K562 (cell line): ENCODE measurements around the gene PTGES3L. TPM values are rescaled to one million over a fixed set of nuclear protein-coding genes. Genes with fewer than 3 reads are reported as not detected.

ENCODE experiments used
- ATAC-seq: fragments of 200-7000 bp; cut with Tn5 transposase; 3 replicates; pipeline ENCODE4 v1.9.1; 2020; ENCODE audit warnings: moderate library complexity
- BruUV-seq: library from RNA; stranded (reverse); fragments of 400-500 nt; replicated peaks from 2 replicates; lab custom pipeline; 2021; lab: Mats Ljungman, UMichigan
- CTCF ChIA-PET: fragments of 300-600 bp; formaldehyde crosslinking; extraction: SDS; loops from one replicate; lab custom pipeline; 2021; ENCODE audit warnings: low intra/inter-chr PET ratio; lab: Yijun Ruan, JAX
- POLR2A ChIA-PET: fragments of 300-600, 350-650 bp; sonication (Branson Sonifier 250); formaldehyde crosslinking; extraction: SDS; loops from one replicate; lab custom pipeline; 2021; ENCODE audit warnings: antibody characterized with exemption, inconsistent platforms; lab: Yijun Ruan, JAX
- DNase-seq, 4 experiments: peaks; one replicate each; pipeline versions ENCODE4 v3.0.0 to v3.0.0-alpha.2; 2011 to 2018; ENCODE audit warnings: low spot score in 3 of 4, mixed read lengths in 3 of 4; ENCODE audit errors: extremely low read depth in 1 of 4
- FAIRE-seq: peaks from 2 replicates; lab custom pipeline; 2011; peaks lifted over from hg19 to GRCh38; lab: Jason Lieb, UNC
- H2AFZ ChIP-seq: 2 replicates; pipeline ENCODE4 v1.6.0; 2011; ENCODE audit warnings: low read depth, low read length, control low read depth, inconsistent platforms
- H3K27ac ChIP-seq: fragments of 200-600 bp; 3 replicates; pipeline ENCODE4 v1.8.0; 2011; ENCODE audit warnings: low read depth, mild to moderate bottlenecking, control low read depth, inconsistent platforms, low read length, moderate library complexity, mixed read lengths; ENCODE audit errors: extremely low read depth
- H3K27me3 ChIP-seq, 2 experiments: fragments of 300-600 bp in 1 of 2; 2 replicates in 1 of 2; 3 replicates in 1 of 2; pipeline versions ENCODE4 v1.6.0 to v1.8.0; 2011; ENCODE audit warnings: inconsistent platforms in 2 of 2, low read length in 2 of 2, mild to moderate bottlenecking in 1 of 2, mixed read lengths in 1 of 2, moderate library complexity in 1 of 2; ENCODE audit not compliant: control insufficient read depth in 2 of 2, insufficient read depth in 2 of 2
- H3K36me3 ChIP-seq: fragments of 300-600 bp; 3 replicates; pipeline ENCODE4 v1.8.0; 2011; ENCODE audit warnings: mild to moderate bottlenecking, low read length, inconsistent platforms; ENCODE audit not compliant: control insufficient read depth, insufficient read depth
- H3K4me1 ChIP-seq, 2 experiments: fragments of 200-600 bp in 1 of 2; replicated peaks in 1 of 2; 2 replicates in 1 of 2; 3 replicates in 1 of 2; pipeline versions ENCODE4 v1.5.1 to v1.8.0; 2011; ENCODE audit warnings: inconsistent platforms in 2 of 2, low read length in 2 of 2, mild to moderate bottlenecking in 1 of 2, mixed read lengths in 1 of 2, moderate library complexity in 1 of 2; ENCODE audit not compliant: control insufficient read depth in 2 of 2, insufficient read depth in 2 of 2
- H3K4me2 ChIP-seq: 2 replicates; pipeline ENCODE4 v1.6.1; 2011; ENCODE audit warnings: low read length, control low read depth, inconsistent platforms, mixed read lengths; ENCODE audit not compliant: insufficient read depth
- H3K4me3 ChIP-seq: fragments of 200-600 bp; sonication (generic), shearing (Covaris generic); 2 replicates; pipeline ENCODE4 v1.5.1; 2016; ENCODE audit warnings: control low read depth, inconsistent platforms
- H3K79me2 ChIP-seq: fragments of 200-600 bp; 3 replicates; pipeline ENCODE4 v1.8.0; 2011; ENCODE audit warnings: low read length, inconsistent platforms; ENCODE audit not compliant: control insufficient read depth, insufficient read depth
- H3K9ac ChIP-seq, 2 experiments: 2 replicates each; pipeline versions ENCODE4 v1.6.0 to v1.6.1; 2011; ENCODE audit warnings: low read depth in 2 of 2, low read length in 2 of 2, control low read depth in 1 of 2, inconsistent platforms in 1 of 2, mild to moderate bottlenecking in 1 of 2, mixed read lengths in 1 of 2; ENCODE audit not compliant: insufficient read depth in 1 of 2
- H3K9me1 ChIP-seq: one replicate; pipeline ENCODE4 v1.6.0; 2011; ENCODE audit warnings: inconsistent platforms, mild to moderate bottlenecking, low read length, moderate library complexity; ENCODE audit not compliant: control insufficient read depth, insufficient read depth
- H3K9me3 ChIP-seq: replicated peaks from 2 replicates; pipeline ENCODE4 v1.5.1; 2011; ENCODE audit warnings: low read depth, low read length, inconsistent platforms; ENCODE audit not compliant: control insufficient read depth, insufficient read depth
- H4K20me1 ChIP-seq: replicated peaks from 2 replicates; pipeline ENCODE4 v1.6.1; 2011; ENCODE audit warnings: low read length, inconsistent platforms, mixed read lengths; ENCODE audit not compliant: control insufficient read depth, insufficient read depth
- BDP1 ChIP-seq: IDR thresholded peaks from 3 replicates; pipeline ENCODE4 v1.6.1; 2011; ENCODE audit not compliant: insufficient read length, insufficient read depth
- CREB5 ChIP-seq: fragments of 250-450 bp; sonication (Bioruptor Pico); IDR thresholded peaks from 2 replicates; pipeline ENCODE4 v1.5.0; 2020; ENCODE audit warnings: mild to moderate bottlenecking
- DNMT1 ChIP-seq: fragments of 450-650 bp; IDR thresholded peaks from 2 replicates; pipeline ENCODE4 v1.6.1; 2016; ENCODE audit warnings: antibody characterized with exemption, mild to moderate bottlenecking
- EHMT2 ChIP-seq: fragments of 450-650 bp; IDR thresholded peaks from 2 replicates; pipeline ENCODE4 v1.6.1; 2018; ENCODE audit warnings: antibody characterized with exemption
- FOXM1 ChIP-seq, 2 experiments: fragments of 450-650 bp in 1 of 2; sonication (generic) in 1 of 2; formaldehyde crosslinking in 1 of 2; IDR thresholded peaks; 2 replicates each; pipeline versions ENCODE4 v1.6.1 to v1.9.0; 2017 to 2022; ENCODE audit warnings: low read depth in 2 of 2, mild to moderate bottlenecking in 2 of 2, missing genetic modification reagents in 1 of 2, moderate library complexity in 1 of 2
- HDAC1 ChIP-seq, 2 experiments: fragments of 450-650 bp; IDR thresholded peaks; 2 replicates each; pipeline ENCODE4 v1.6.1; 2016 to 2017; ENCODE audit warnings: inconsistent platforms in 1 of 2, mild to moderate bottlenecking in 1 of 2, moderate library complexity in 1 of 2
- NFE2L1 ChIP-seq: fragments of 450-650 bp; IDR thresholded peaks from 2 replicates; pipeline ENCODE4 v1.6.1; 2016; ENCODE audit warnings: missing genetic modification characterization, low read depth, mild to moderate bottlenecking, missing compliant biosample characterization, moderate library complexity, borderline replicate concordance
- NR4A1 ChIP-seq, 2 experiments: fragments of 250-450 bp in 1 of 2; fragments of 450-650 bp in 1 of 2; sonication (Bioruptor Pico) in 1 of 2; IDR thresholded peaks; 2 replicates each; pipeline versions ENCODE4 v1.4.0 to v1.6.1; 2016 to 2020; ENCODE audit warnings: mild to moderate bottlenecking in 2 of 2, missing compliant biosample characterization in 1 of 2, missing genetic modification characterization in 1 of 2, moderate library complexity in 1 of 2
- POLR2G ChIP-seq: fragments of 200-400 bp; formaldehyde crosslinking; IDR thresholded peaks from 2 replicates; pipeline ENCODE4 v1.6.1; 2017; ENCODE audit warnings: low read depth, mild to moderate bottlenecking, antibody characterized with exemption, low read length, moderate library complexity
- RBFOX2 ChIP-seq: fragments of 200-400 bp; formaldehyde crosslinking; IDR thresholded peaks from 2 replicates; pipeline ENCODE4 v1.6.1; 2017; ENCODE audit warnings: low read depth, mild to moderate bottlenecking, low read length, moderate library complexity
- RUNX1 ChIP-seq: sonication (generic); IDR thresholded peaks from 2 replicates; pipeline ENCODE4 v1.6.1; 2016; ENCODE audit warnings: antibody characterized with exemption, low read depth
- SIX5 ChIP-seq, 2 experiments: IDR thresholded peaks; 2 replicates each; pipeline ENCODE4 v1.6.1; 2011; ENCODE audit warnings: low read length in 2 of 2, borderline replicate concordance in 1 of 2, low read depth in 1 of 2, mild to moderate bottlenecking in 1 of 2, moderate library complexity in 1 of 2; ENCODE audit not compliant: insufficient read depth in 1 of 2
- SMARCA5 ChIP-seq: fragments of 450-650 bp; IDR thresholded peaks from 2 replicates; pipeline ENCODE4 v1.6.1; 2016
- SOX6 ChIP-seq: fragments of 450-650 bp; IDR thresholded peaks from 2 replicates; pipeline ENCODE4 v1.6.1; 2014; ENCODE audit warnings: mild to moderate bottlenecking
- ZBTB8A ChIP-seq: fragments of 450-650 bp; IDR thresholded peaks from 2 replicates; pipeline ENCODE4 v1.6.1; 2018; ENCODE audit warnings: mild to moderate bottlenecking, moderate library complexity; ENCODE audit not compliant: partially characterized antibody
- WGBS: fragments of 100-300 bp; shearing (Covaris generic); methylation state at CpG from one replicate; pipeline ENCODE4 v1.1.6; 2016; ENCODE audit warnings: low coverage, mixed read lengths; ENCODE audit not compliant: insufficient coverage; ENCODE audit errors: missing lambda C conversion rate; 5-methylcytosine and 5-hydroxymethylcytosine counted together
- in situ Hi-C: fragments of 300-500 bp; cut with MboI; formaldehyde crosslinking; loops from 4 replicates; pipeline ENCODE4 v1.15.0; 2018; ENCODE audit warnings: inconsistent platforms, mixed read lengths
- intact Hi-C: fragments of 100-400 bp; cut with micrococcal nuclease; formaldehyde crosslinking; loops from 2 replicates; pipeline ENCODE4 v1.14.2; 2022
- polyA plus RNA-seq, 8 experiments: library from polyadenylated mRNA; depleted of rRNA in 4 of 8; stranded (reverse) in 5 of 8; unstranded in 3 of 8; fragments of >200 nt; fragmentation: Nextera tagmentation in 2 of 8; fragmentation: Illumina TruSeq in 1 of 8; extraction: Ambion mirVana in 2 of 8; extraction: Trizol in 1 of 8; gene quantifications; 2 replicates each; pipeline versions ENCODE4 v1.2.1 to v1.2.3, GENCODE V29; 2011 to 2014; ENCODE audit warnings: inconsistent platforms in 1 of 8, missing spikeins in 1 of 8
- total RNA-seq, 7 experiments: library from RNA; depleted of rRNA in 6 of 7; stranded (reverse); fragments of >200 nt in 6 of 7; fragmentation: Illumina TruSeq in 2 of 7; extraction: Trizol in 2 of 7; gene quantifications; 2 replicates each; pipeline versions ENCODE4 v1.2.1 to v1.2.3, GENCODE V29; 2011 to 2021; ENCODE audit warnings: low replicate concordance in 1 of 7
- TF ChIP-seq, protein P1 (sequence below): sonication (generic); formaldehyde crosslinking; IDR thresholded peaks from 2 replicates; pipeline ENCODE4 v1.8.0; 2022; ENCODE audit warnings: missing genetic modification reagents, mild to moderate bottlenecking, moderate library complexity, borderline replicate concordance

Gene PTGES3L
- total and polyA plus RNA-seq, 9 of the 15 experiments (the other 6 are each of a cell fraction or from before 2014, with no cell fraction given), result 6.0 to 16.0 (median 9.6) TPM

DNA sequence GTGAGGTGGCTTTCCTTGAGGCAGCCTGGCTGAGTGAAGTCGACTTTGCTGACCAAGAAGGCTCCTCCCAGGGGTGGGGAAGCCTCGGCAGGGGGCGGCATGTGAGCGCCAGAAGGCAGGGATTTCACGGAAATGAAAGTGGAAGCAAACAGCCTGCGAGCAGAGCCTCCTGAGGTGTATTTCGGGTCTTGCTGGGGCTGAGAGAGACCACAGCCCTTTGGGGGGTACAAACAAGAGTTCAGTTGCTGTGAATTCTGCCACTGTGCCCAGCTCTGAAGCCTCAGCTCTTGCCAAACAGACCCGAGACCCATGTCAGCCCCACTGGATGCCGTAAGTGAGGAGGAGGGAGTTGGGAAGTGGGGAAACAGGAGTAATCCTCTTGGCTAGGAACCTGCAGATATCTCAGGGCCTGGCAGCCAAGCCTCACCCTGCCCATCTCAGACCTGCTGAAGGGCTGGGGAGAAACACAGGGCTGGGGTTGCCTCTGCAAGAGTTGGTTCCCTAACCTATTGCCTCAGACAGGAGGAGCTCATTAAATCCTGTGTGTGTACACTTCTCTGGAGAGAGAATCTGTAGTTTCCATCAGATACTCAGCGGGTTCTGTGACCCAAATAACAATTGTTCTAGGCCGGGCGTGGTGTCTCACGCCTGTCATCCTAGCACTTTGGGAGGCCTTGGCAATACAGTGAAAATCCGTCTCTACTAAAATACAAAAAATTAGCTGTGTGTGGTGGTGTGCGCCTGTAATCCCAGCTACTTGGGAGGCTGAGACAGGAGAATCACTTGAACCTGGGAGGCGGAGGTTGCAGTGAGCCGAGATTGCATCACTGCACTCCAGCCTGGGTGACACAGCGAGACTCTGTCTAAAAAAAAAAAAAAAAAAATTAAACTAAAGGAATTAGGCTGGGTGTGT is 27.0 kb upstream of the PTGES3L start, which contains the start of gene IFI35:
TSS of gene IFI35 (plus strand) at position 146 of the 913 bp plus-strand sequence. CDS start at position 310, 164 bp downstream.
- H3K4me3 ChIP-seq, result peak within 1 kb of the TSS; percentile 56
- H3K4me1 ChIP-seq, result peaks cover 11 to 22% of the 10 kb centered on the region in 2 experiments
- no peaks in the 10 kb centered on the region for H3K9me1 ChIP-seq
- peak within 1 kb of the TSS; percentile 82 for H3K27ac ChIP-seq
- DNase-seq, result peak; percentile 54 to 92 (median 70)
- WGBS, result 15% methylated on average over 15 of the region's 18 CpGs
- H3K9me3 ChIP-seq, result no peaks in the 10 kb centered on the region; the same call in 1 of the 2 replicates
- POLR2A ChIA-PET, result interaction anchor here (1.5 to 2.1 kb wide), 3 partner anchors 9 to 309 kb away, joined by 5 to 26 read pairs (median 9); partner anchors contain the start of gene RPL27
- no peaks in the 10 kb centered on the region; the same call in 2 of the 3 replicates for H3K79me2 ChIP-seq
- peaks cover 28% of the 10 kb centered on the region for H3K36me3 ChIP-seq
- H2AFZ ChIP-seq, result peak within 1 kb of the TSS; percentile 98
- ATAC-seq, result peak; percentile 92
- peak within 1 kb of the TSS; percentile 86 to 90 for H3K9ac ChIP-seq
- CTCF ChIA-PET, result interaction anchor here (0.6 to 0.8 kb wide), 3 partner anchors 13 to 332 kb away, joined by 3 to 4 read pairs (median 3); no protein-coding TSS in a partner anchor
- peak; percentile 90 for FAIRE-seq
- no peaks in the 10 kb centered on the region for H3K27me3 ChIP-seq
- H4K20me1 ChIP-seq, result peaks cover 9% of the 10 kb centered on the region; the same call in 1 of the 2 replicates
- in situ Hi-C loops (no loop called here), intact Hi-C loops (loop anchor here (1.0 kb wide), 1 partner anchor 17 kb away; no protein-coding TSS in a partner anchor)
- no TSS peak for BruUV-seq
- peak within 1 kb of the TSS; percentile 98 for H3K4me2 ChIP-seq
- peak; percentile 76 for TF ChIP-seq SMARCA5
- TF ChIP-seq EHMT2, result no peak
- TF ChIP-seq NR4A1 (CRISPR knock-in tag; IDR thresholded peaks at IDR 0.05), result no peak
- TF ChIP-seq NR4A1 (tag; IDR thresholded peaks at IDR 0.05), result no peak
- peak; percentile 59 for TF ChIP-seq POLR2G
- TF ChIP-seq SIX5 (IDR thresholded peaks at IDR 0.05; ENCODE audit: borderline replicate concordance in 1 of 2, insufficient read depth in 1 of 2, low read depth in 1 of 2, low read length in 2 of 2), result no peak
- no peak for TF ChIP-seq BDP1
- TF ChIP-seq ZBTB8A, result no peak
- no peak for TF ChIP-seq RUNX1
- no peak for TF ChIP-seq NFE2L1
- peak; percentile 60 for TF ChIP-seq FOXM1 (IDR thresholded peaks at IDR 0.05; ENCODE audit: low read depth)
- no peak for TF ChIP-seq FOXM1 (CRISPR knock-in tag; IDR thresholded peaks at IDR 0.05; ENCODE audit: low read depth)
- no peak for TF ChIP-seq DNMT1
- 0 out of 2 replicates have a peak, but pooled peaks have one; percentile 52 for TF ChIP-seq SOX6
- TF ChIP-seq, protein P1, sequence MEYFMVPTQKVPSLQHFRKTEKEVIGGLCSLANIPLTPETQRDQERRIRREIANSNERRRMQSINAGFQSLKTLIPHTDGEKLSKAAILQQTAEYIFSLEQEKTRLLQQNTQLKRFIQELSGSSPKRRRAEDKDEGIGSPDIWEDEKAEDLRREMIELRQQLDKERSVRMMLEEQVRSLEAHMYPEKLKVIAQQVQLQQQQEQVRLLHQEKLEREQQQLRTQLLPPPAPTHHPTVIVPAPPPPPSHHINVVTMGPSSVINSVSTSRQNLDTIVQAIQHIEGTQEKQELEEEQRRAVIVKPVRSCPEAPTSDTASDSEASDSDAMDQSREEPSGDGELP (CRISPR knock-in tag), result peak; percentile 50; the same call in 1 of the 2 replicates
- TF ChIP-seq CREB5 (CRISPR knock-in tag), result no peak
- peak; percentile 69 for TF ChIP-seq RBFOX2
- peak in 1 of 2 experiments; percentile 55; a peak in 2 of 4 replicates for TF ChIP-seq HDAC1 (IDR thresholded peaks at IDR 0.05)
